H9 (cell line): ENCODE measurements around the gene GPR150. TPM values are rescaled to one million over a fixed set of nuclear protein-coding genes. Genes with fewer than 3 reads are reported as not detected.

Experiments
- DNase-seq: peaks from one replicate; pipeline ENCODE4 v3.0.0-alpha.2; 2017
- H2AFZ ChIP-seq: one replicate; pipeline ENCODE4 v1.6.1; 2013; ENCODE audit warnings: mild to moderate bottlenecking, low read length, control low read depth, moderate library complexity
- H2AK5ac ChIP-seq: 2 replicates; pipeline ENCODE4 v1.6.1; 2013; ENCODE audit warnings: low read length, control low read depth, mixed read lengths; ENCODE audit not compliant: insufficient read length
- H2BK120ac ChIP-seq: one replicate; pipeline ENCODE4 v1.6.1; 2013; ENCODE audit warnings: low read depth, mild to moderate bottlenecking, low read length, control low read depth, inconsistent platforms; ENCODE audit not compliant: poor library complexity, severe bottlenecking
- H2BK12ac ChIP-seq: 2 replicates; pipeline ENCODE4 v1.6.1; 2013; ENCODE audit warnings: low read length, control low read depth, mixed read lengths, low read depth; ENCODE audit not compliant: insufficient read length
- H2BK15ac ChIP-seq: 2 replicates; pipeline ENCODE4 v1.6.1; 2013; ENCODE audit warnings: low read depth, low read length, control low read depth
- H2BK20ac ChIP-seq: one replicate; pipeline ENCODE4 v1.6.1; 2013; ENCODE audit warnings: low read depth, mild to moderate bottlenecking, low read length, control low read depth, inconsistent platforms; ENCODE audit not compliant: poor library complexity, severe bottlenecking
- H2BK5ac ChIP-seq: 2 replicates; pipeline ENCODE4 v1.6.1; 2013; ENCODE audit warnings: low read length, control low read depth, mixed read lengths; ENCODE audit not compliant: insufficient read length
- H3K14ac ChIP-seq: 2 replicates; pipeline ENCODE4 v1.6.1; 2013; ENCODE audit warnings: low read length, control low read depth; ENCODE audit not compliant: insufficient read depth
- H3K18ac ChIP-seq: 2 replicates; pipeline ENCODE4 v1.6.1; 2013; ENCODE audit warnings: low read depth, mild to moderate bottlenecking, mixed read lengths, low read length, control low read depth; ENCODE audit not compliant: insufficient read length
- H3K23ac ChIP-seq: 2 replicates; pipeline ENCODE4 v1.6.1; 2013; ENCODE audit warnings: low read length, control low read depth, mixed read lengths, low read depth; ENCODE audit not compliant: insufficient read length
- H3K23me2 ChIP-seq: 2 replicates; pipeline ENCODE4 v1.6.1; 2013; ENCODE audit warnings: low read depth, mild to moderate bottlenecking, mixed read lengths, low read length, control low read depth; ENCODE audit not compliant: insufficient read length, poor library complexity, severe bottlenecking
- H3K27ac ChIP-seq: 2 replicates; pipeline ENCODE4 v1.5.1; 2013; ENCODE audit warnings: low read length, control low read depth, mixed read lengths, low read depth; ENCODE audit not compliant: insufficient read length
- H3K27me3 ChIP-seq: 2 replicates; pipeline ENCODE4 v1.6.1; 2013; ENCODE audit warnings: low read length, control low read depth, inconsistent platforms; ENCODE audit not compliant: insufficient read depth
- H3K4ac ChIP-seq: 2 replicates; pipeline ENCODE4 v1.6.1; 2013; ENCODE audit warnings: low read depth, mild to moderate bottlenecking, control low read depth, inconsistent platforms, low read length, moderate library complexity
- H3K4me1 ChIP-seq: 2 replicates; pipeline ENCODE4 v1.6.1; 2013; ENCODE audit warnings: low read length, control low read depth, inconsistent platforms; ENCODE audit not compliant: insufficient read depth
- H3K4me2 ChIP-seq: 2 replicates; pipeline ENCODE4 v1.6.1; 2013; ENCODE audit warnings: low read length, control low read depth, mixed read lengths; ENCODE audit not compliant: insufficient read length, insufficient read depth
- H3K56ac ChIP-seq: 2 replicates; pipeline ENCODE4 v1.6.1; 2013; ENCODE audit warnings: low read depth, mild to moderate bottlenecking, mixed read lengths, low read length, control low read depth; ENCODE audit not compliant: insufficient read length
- H3K79me1 ChIP-seq: 2 replicates; pipeline ENCODE4 v1.6.1; 2013; ENCODE audit warnings: low read depth, mild to moderate bottlenecking, moderate library complexity, low read length, control low read depth, inconsistent platforms; ENCODE audit not compliant: insufficient read depth, poor library complexity, severe bottlenecking
- H3K79me2 ChIP-seq: 2 replicates; pipeline ENCODE4 v1.6.1; 2013; ENCODE audit warnings: low read length, control low read depth, inconsistent platforms; ENCODE audit not compliant: insufficient read depth
- H3K9ac ChIP-seq: 2 replicates; pipeline ENCODE4 v1.6.1; 2013; ENCODE audit warnings: low read length, control low read depth, mixed read lengths; ENCODE audit not compliant: insufficient read length; ENCODE audit errors: extremely low read depth
- H3K9me3 ChIP-seq: one replicate; pipeline ENCODE4 v1.6.1; 2013; ENCODE audit warnings: low read depth, low read length, inconsistent platforms; ENCODE audit not compliant: control insufficient read depth
- H3T11ph ChIP-seq: one replicate; pipeline ENCODE4 v1.6.1; 2013; ENCODE audit warnings: mild to moderate bottlenecking, low read length, control low read depth, inconsistent platforms
- H4K20me1 ChIP-seq: one replicate; pipeline ENCODE4 v1.6.1; 2013; ENCODE audit not compliant: control insufficient read depth, insufficient read length, insufficient read depth
- H4K5ac ChIP-seq: 2 replicates; pipeline ENCODE4 v1.6.1; 2013; ENCODE audit warnings: low read depth, mild to moderate bottlenecking, mixed read lengths, low read length, control low read depth; ENCODE audit not compliant: insufficient read length
- H4K8ac ChIP-seq: replicated peaks from 2 replicates; pipeline ENCODE4 v1.6.1; 2013; ENCODE audit warnings: low read length, control low read depth, mixed read lengths, low read depth; ENCODE audit not compliant: insufficient read length
- H4K91ac ChIP-seq: 2 replicates; pipeline ENCODE4 v1.6.1; 2013; ENCODE audit warnings: low read depth, mild to moderate bottlenecking, moderate library complexity, mixed read lengths, low read length, control low read depth; ENCODE audit not compliant: insufficient read length
- H3K27ac Mint-ChIP-seq, 3 experiments: 2 replicates in 2 of 3; 3 replicates in 1 of 3; pipeline ENCODE4 v1.8.0; 2020 to 2021; ENCODE audit warnings: mixed read lengths in 3 of 3, mild to moderate bottlenecking in 1 of 3, moderate library complexity in 1 of 3
- H3K27me3 Mint-ChIP-seq: 2 replicates; pipeline ENCODE4 v1.8.0; 2021; ENCODE audit warnings: low read depth, mild to moderate bottlenecking, moderate library complexity, mixed read lengths
- H3K36me3 Mint-ChIP-seq, 3 experiments: 2 replicates in 2 of 3; 3 replicates in 1 of 3; pipeline ENCODE4 v1.8.0; 2020 to 2021; ENCODE audit warnings: low read depth in 3 of 3, mixed read lengths in 3 of 3; ENCODE audit not compliant: insufficient read depth in 1 of 3
- H3K4me1 Mint-ChIP-seq, 2 experiments: 2 replicates each; pipeline ENCODE4 v1.8.0; 2020; ENCODE audit warnings: mixed read lengths in 2 of 2
- H3K4me3 Mint-ChIP-seq, 2 experiments: 2 replicates in 1 of 2; 3 replicates in 1 of 2; pipeline ENCODE4 v1.8.0; 2020 to 2021; ENCODE audit warnings: mild to moderate bottlenecking in 2 of 2, mixed read lengths in 2 of 2, moderate library complexity in 1 of 2
- H3K9me3 Mint-ChIP-seq, 2 experiments: 2 replicates in 1 of 2; 3 replicates in 1 of 2; pipeline ENCODE4 v1.8.0; 2020; ENCODE audit warnings: mild to moderate bottlenecking in 2 of 2, mixed read lengths in 2 of 2, moderate library complexity in 1 of 2
- WGBS: extraction: QIAGEN DNeasy Blood & Tissue Kit; methylation state at CpG from one replicate; pipeline ENCODE4 v1.1.7; 2013; ENCODE audit warnings: missing lambda C conversion rate, low lambda C conversion rate, mixed read lengths; ENCODE audit not compliant: insufficient read length; ENCODE audit errors: extremely low coverage; 5-methylcytosine and 5-hydroxymethylcytosine counted together
- total RNA-seq: library from RNA; stranded (reverse); gene quantifications from 2 replicates; pipeline ENCODE4 v1.2.1, GENCODE V29; 2021
- TF ChIP-seq, protein P1 (sequence below): fragments of 200-600 bp; sonication (generic); conservative IDR thresholded peaks from 3 replicates; pipeline ENCODE4 v1.8.0; 2021; ENCODE audit warnings: antibody characterized with exemption, mild to moderate bottlenecking

Gene GPR150
- total RNA-seq, 1 experiment from 2014 or later, result not detected

DNA sequence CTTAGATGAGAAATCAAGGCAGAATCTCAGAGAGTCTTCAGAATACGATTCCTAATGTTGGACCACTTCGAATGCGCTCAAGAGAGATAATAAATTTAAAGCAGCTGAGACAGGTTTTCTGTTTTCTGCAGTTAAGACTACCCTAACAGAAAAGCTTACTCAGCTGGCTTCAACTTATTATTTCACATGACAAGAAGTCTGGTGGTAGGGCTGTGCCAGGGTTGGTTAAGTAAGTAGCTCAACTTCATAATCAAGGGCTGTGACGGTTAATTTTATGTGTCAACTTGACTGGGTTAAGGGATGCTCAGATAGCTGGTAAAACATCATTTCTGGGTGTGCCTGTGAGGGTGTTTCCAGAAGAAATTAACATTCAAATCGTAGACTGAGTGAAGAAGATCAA lies 3.8 kb downstream of the GPR150 start:
- DNase-seq, result no peak
- Histone ChIP-seq H3K9ac (no peak overlapping the region), H3K23ac (no peak overlapping the region), H2BK120ac (no peak overlapping the region), H3K18ac (no peak overlapping the region), H3K4me2 (no peak overlapping the region), H3K14ac (no peak overlapping the region), H3K79me2 (no peaks in the 10 kb centered on the region), H4K91ac (no peak overlapping the region), H3K79me1 (no peaks in the 10 kb centered on the region), H4K5ac (no peak overlapping the region), H3K27me3 (peaks cover 21% of the 10 kb centered on the region), H2BK20ac (no peak overlapping the region), H2AFZ (no peak overlapping the region), H3K4ac (no peak overlapping the region), H3T11ph (no peak overlapping the region), H2BK12ac (no peak overlapping the region), H3K9me3 (peaks cover 12% of the 10 kb centered on the region), H3K27ac (no peak overlapping the region), H2BK15ac (no peak overlapping the region), H4K8ac (no peak overlapping the region), H4K20me1 (no peaks in the 10 kb centered on the region), H3K23me2 (peaks cover 13% of the 10 kb centered on the region), H2BK5ac (no peak overlapping the region), H2AK5ac (no peak overlapping the region), H3K4me1 (no peaks in the 10 kb centered on the region), H3K56ac (no peak overlapping the region)
- TF ChIP-seq, protein P1, sequence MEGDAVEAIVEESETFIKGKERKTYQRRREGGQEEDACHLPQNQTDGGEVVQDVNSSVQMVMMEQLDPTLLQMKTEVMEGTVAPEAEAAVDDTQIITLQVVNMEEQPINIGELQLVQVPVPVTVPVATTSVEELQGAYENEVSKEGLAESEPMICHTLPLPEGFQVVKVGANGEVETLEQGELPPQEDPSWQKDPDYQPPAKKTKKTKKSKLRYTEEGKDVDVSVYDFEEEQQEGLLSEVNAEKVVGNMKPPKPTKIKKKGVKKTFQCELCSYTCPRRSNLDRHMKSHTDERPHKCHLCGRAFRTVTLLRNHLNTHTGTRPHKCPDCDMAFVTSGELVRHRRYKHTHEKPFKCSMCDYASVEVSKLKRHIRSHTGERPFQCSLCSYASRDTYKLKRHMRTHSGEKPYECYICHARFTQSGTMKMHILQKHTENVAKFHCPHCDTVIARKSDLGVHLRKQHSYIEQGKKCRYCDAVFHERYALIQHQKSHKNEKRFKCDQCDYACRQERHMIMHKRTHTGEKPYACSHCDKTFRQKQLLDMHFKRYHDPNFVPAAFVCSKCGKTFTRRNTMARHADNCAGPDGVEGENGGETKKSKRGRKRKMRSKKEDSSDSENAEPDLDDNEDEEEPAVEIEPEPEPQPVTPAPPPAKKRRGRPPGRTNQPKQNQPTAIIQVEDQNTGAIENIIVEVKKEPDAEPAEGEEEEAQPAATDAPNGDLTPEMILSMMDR, result no peak
- WGBS, result no CpG with 5 or more reads among the region's 5 CpGs
- Mint-ChIP-seq H3K27me3 (peaks cover 52% of the 10 kb centered on the region), H3K4me1 (peaks cover 14% of the 10 kb centered on the region in 2 experiments), H3K27ac (no peak overlapping the region), H3K9me3 (peaks cover 13 to 18% of the 10 kb centered on the region in 2 experiments), H3K4me3 (no peak overlapping the region), H3K36me3 (peaks cover 8 to 12% (median 12%) of the 10 kb centered on the region in 3 experiments)
